CD4-positive, alpha-beta T cell treated with Interferon gamma for 1 hour (primary cell): ENCODE results near the gene CEP97.
"Not testable (repeated sequence)": the region's sequence is repeated elsewhere in the genome, so short reads cannot be mapped to it uniquely, and the experiment has no call there.

ENCODE experiments used
- DNase-seq: peaks from one replicate; pipeline ENCODE4 v3.0.0-alpha.2; 2020

Gene CEP97

GRCh38 chr3:101702726-101703125 is 21.7 kb upstream of the CEP97 start:
- no peak for DNase-seq

GRCh38 chr3:101703169-101703568 is 21.2 kb upstream of the CEP97 start:
- no peak for DNase-seq

GRCh38 chr3:101704639-101705038 is 19.8 kb upstream of the CEP97 start:
- DNase-seq, result not testable (repeated sequence)

GRCh38 chr3:101709126-101709525 is 15.3 kb upstream of the CEP97 start:
- DNase-seq, result no peak

- no peak for DNase-seq
Measured at GRCh38 chr3:101718455-101718854, 6.0 kb upstream of the CEP97 start.

- no peak for DNase-seq
Measured at GRCh38 chr3:101719604-101720185, 4.7 kb upstream of the CEP97 start.

- no peak for DNase-seq
Measured at GRCh38 chr3:101720851-101721840, 3.3 kb upstream of the CEP97 start.

GRCh38 chr3:101722394-101723173 is 1.8 kb upstream of the CEP97 start:
- DNase-seq, result no peak

GRCh38 chr3:101725194-101725889 is 928 bp downstream of the CEP97 start:
- DNase-seq, result peak; percentile 5

GRCh38 chr3:101725890-101726275 is 1.5 kb downstream of the CEP97 start:
- no peak for DNase-seq

- no peak for DNase-seq
Measured at GRCh38 chr3:101729586-101729985, 5.2 kb downstream of the CEP97 start.

GRCh38 chr3:101730839-101731238 is 6.4 kb downstream of the CEP97 start:
- DNase-seq, result no peak

GRCh38 chr3:101732240-101732641 is 7.8 kb downstream of the CEP97 start:
- DNase-seq, result no peak

GRCh38 chr3:101735833-101736232 is 11.4 kb downstream of the CEP97 start:
- DNase-seq, result no peak

- DNase-seq, result not testable (repeated sequence)
Measured at GRCh38 chr3:101741914-101742313, 17.5 kb downstream of the CEP97 start.

- DNase-seq, result no peak
Measured at GRCh38 chr3:101744811-101745210, 20.4 kb downstream of the CEP97 start.

GRCh38 chr3:101745934-101746333 is 21.5 kb downstream of the CEP97 start:
- DNase-seq, result not testable (repeated sequence)

- DNase-seq, result peak; percentile 45
Measured at GRCh38 chr3:101753386-101754113, 29.1 kb downstream of the CEP97 start.

GRCh38 chr3:101758224-101758623 is 33.8 kb downstream of the CEP97 start:
- no peak for DNase-seq

- no peak for DNase-seq
Measured at GRCh38 chr3:101762041-101762646, 37.7 kb downstream of the CEP97 start.

GRCh38 chr3:101777745-101778281 is 53.4 kb downstream of the CEP97 start:
- DNase-seq, result not testable (repeated sequence)
